Sigmoid colon (tissue), 7 donors: ENCODE data around the gene ZNF451. TPM values are rescaled to one million over a fixed set of nuclear protein-coding genes. Genes with fewer than 3 reads are reported as not detected.

ENCODE experiments used
- DNase-seq: peaks from one replicate; pipeline ENCODE4 v3.0.0-alpha.2; 2019
- H3K27ac ChIP-seq, 4 donors: fragments of 200-600 bp; sonication (generic); one replicate each; pipeline ENCODE4 v1.5.1; 2016 to 2019; ENCODE audit warnings: mild to moderate bottlenecking in 1 of 4
- H3K27me3 ChIP-seq, 3 donors: fragments of 200-600 bp; sonication (generic); one replicate each; pipeline ENCODE4 v1.5.1; 2019; ENCODE audit warnings: mild to moderate bottlenecking in 1 of 3
- H3K36me3 ChIP-seq, 4 donors: fragments of 200-600 bp; sonication (generic); one replicate each; pipeline ENCODE4 v1.5.1; 2016 to 2019
- H3K4me1 ChIP-seq, 4 donors: fragments of 200-600 bp; sonication (generic); one replicate each; pipeline ENCODE4 v1.5.1; 2017 to 2019
- H3K4me3 ChIP-seq, 4 donors: fragments of 200-600 bp; sonication (generic); one replicate each; pipeline ENCODE4 v1.5.1; 2017 to 2019; ENCODE audit warnings: mild to moderate bottlenecking in 2 of 4, moderate library complexity in 1 of 4
- H3K9me3 ChIP-seq, 4 donors: fragments of 200-600 bp in 3 of 4; sonication (generic) in 3 of 4; one replicate each; pipeline versions ENCODE4 v1.5.1 to v1.6.1; 2013 to 2019
- EP300 ChIP-seq, 4 donors: sonication (generic); formaldehyde crosslinking; IDR thresholded peaks; one replicate each; pipeline ENCODE4 v1.6.1; 2017; ENCODE audit warnings: antibody characterized with exemption in 4 of 4
- POLR2A ChIP-seq, 2 donors: fragments of 450-650 bp; IDR thresholded peaks; one replicate each; pipeline ENCODE4 v1.6.1; 2016; ENCODE audit warnings: antibody characterized with exemption in 2 of 2, mild to moderate bottlenecking in 2 of 2, moderate library complexity in 2 of 2
- POLR2AphosphoS5 ChIP-seq, 4 donors: sonication (generic); formaldehyde crosslinking; IDR thresholded peaks; one replicate each; pipeline ENCODE4 v1.6.1; 2017; ENCODE audit warnings: antibody characterized with exemption in 4 of 4
- WGBS, 2 donors: extraction: QIAGEN DNeasy Blood & Tissue Kit; methylation state at CpG; one replicate each; pipeline ENCODE4 v1.1.7; 2013; 5-methylcytosine and 5-hydroxymethylcytosine counted together
- intact Hi-C: fragments of 100-400 bp; cut with DNase I; formaldehyde crosslinking; loops from one replicate; pipeline ENCODE4 v1.15.1; 2023
- polyA plus RNA-seq, 3 donors: library from polyadenylated mRNA; stranded (reverse); fragments of 200-250 nt; gene quantifications; one replicate each; pipeline ENCODE4 v1.2.3, GENCODE V29; 2013
- total RNA-seq, 4 donors: library from RNA; depleted of rRNA; stranded (reverse); fragments of >200 nt; gene quantifications; one replicate each; pipeline ENCODE4 v1.1.0, GENCODE V29; 2016
- TF ChIP-seq, protein P1 (sequence below), 4 experiments: fragments of 450-650 bp in 3 of 4; fragments of 200-600 bp in 1 of 4; IDR thresholded peaks; one replicate each; pipeline ENCODE4 v1.5.1; 2016 to 2019; ENCODE audit warnings: antibody characterized with exemption in 4 of 4, mild to moderate bottlenecking in 3 of 4, moderate library complexity in 2 of 4
- donor health status: healthy with polysubstance abuse.
- donor health status: Bipolar disorder and iron deficiency.
- donor health status: healthy.

The ZNF451 gene
- total and polyA plus RNA-seq, 7 donors: 4.2 to 70.1 (median 56.6) TPM

- TF ChIP-seq, protein P1, sequence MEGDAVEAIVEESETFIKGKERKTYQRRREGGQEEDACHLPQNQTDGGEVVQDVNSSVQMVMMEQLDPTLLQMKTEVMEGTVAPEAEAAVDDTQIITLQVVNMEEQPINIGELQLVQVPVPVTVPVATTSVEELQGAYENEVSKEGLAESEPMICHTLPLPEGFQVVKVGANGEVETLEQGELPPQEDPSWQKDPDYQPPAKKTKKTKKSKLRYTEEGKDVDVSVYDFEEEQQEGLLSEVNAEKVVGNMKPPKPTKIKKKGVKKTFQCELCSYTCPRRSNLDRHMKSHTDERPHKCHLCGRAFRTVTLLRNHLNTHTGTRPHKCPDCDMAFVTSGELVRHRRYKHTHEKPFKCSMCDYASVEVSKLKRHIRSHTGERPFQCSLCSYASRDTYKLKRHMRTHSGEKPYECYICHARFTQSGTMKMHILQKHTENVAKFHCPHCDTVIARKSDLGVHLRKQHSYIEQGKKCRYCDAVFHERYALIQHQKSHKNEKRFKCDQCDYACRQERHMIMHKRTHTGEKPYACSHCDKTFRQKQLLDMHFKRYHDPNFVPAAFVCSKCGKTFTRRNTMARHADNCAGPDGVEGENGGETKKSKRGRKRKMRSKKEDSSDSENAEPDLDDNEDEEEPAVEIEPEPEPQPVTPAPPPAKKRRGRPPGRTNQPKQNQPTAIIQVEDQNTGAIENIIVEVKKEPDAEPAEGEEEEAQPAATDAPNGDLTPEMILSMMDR (IDR thresholded peaks at IDR 0.05): no peak
- TF ChIP-seq POLR2AphosphoS5 (IDR thresholded peaks at IDR 0.05) (no peak), POLR2A (IDR thresholded peaks at IDR 0.05) (no peak), EP300 (IDR thresholded peaks at IDR 0.05) (no peak)
- H3K27me3 ChIP-seq: no peaks in the 10 kb centered on the region
- peaks cover 7 to 48% (median 20%) of the 10 kb centered on the region in 4 donors for H3K36me3 ChIP-seq
- no peak for DNase-seq
- no peaks in the 10 kb centered on the region for H3K9me3 ChIP-seq
- intact Hi-C loops: no loop called here
- no peaks in the 10 kb centered on the region for H3K4me1 ChIP-seq
- H3K27ac ChIP-seq: no peak overlapping the region
- no peak overlapping the region for H3K4me3 ChIP-seq
- 98% methylated on average over 11 of the region's 11 CpGs for WGBS, 2 donors
Measured at GRCh38 chr6:57138026-57138425, 48.0 kb downstream of the ZNF451 start.

DNA sequence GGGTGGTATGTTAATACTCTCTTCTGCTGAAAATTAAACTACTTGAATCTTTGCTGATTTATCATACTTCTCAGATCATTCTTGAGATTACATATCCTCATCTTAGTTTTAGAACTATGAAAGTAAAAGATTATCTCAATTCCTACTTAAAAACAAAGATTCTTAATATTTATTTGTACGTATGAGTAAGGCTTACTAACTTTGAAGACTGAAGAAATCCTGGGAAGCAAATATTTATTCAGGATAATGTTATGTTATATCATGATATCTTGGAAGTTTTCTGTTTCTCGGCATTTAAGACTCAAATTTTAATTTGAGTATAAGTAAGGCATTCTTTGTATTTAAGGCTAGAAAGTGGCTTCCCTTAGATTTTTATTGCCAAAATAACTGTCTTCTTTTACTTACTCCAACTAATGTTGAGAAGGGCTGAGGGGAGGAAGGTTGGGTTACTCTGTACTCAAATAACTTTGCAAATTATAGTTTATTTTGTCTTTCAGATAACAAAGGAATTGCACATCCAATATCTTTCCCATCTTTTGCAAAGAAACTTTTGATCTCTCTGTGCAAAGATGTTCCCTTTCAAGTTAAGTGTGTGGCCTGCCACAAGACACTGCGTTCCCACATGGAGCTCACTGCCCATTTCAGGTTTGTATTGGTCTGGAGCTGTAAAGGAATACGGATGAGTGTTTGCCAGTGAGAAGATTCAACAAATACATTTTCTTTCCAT, 51.6 kb downstream of the ZNF451 start:
- TF ChIP-seq, protein P1 (IDR thresholded peaks at IDR 0.05): no peak
- TF ChIP-seq EP300 (IDR thresholded peaks at IDR 0.05) (no peak), POLR2A (IDR thresholded peaks at IDR 0.05) (no peak), POLR2AphosphoS5 (IDR thresholded peaks at IDR 0.05) (no peak)
- DNase-seq: no peak
- Histone ChIP-seq H3K36me3 (peaks cover 7 to 45% (median 16%) of the 10 kb centered on the region in 4 donors), H3K4me1 (no peaks in the 10 kb centered on the region), H3K9me3 (no peaks in the 10 kb centered on the region), H3K27ac (no peak overlapping the region), H3K4me3 (no peak overlapping the region), H3K27me3 (no peaks in the 10 kb centered on the region)
- WGBS, 2 donors: 94% methylated on average over 4 of the region's 4 CpGs
- intact Hi-C loops: no loop called here

GRCh38 chr6:57142178-57142525, 52.2 kb downstream of the ZNF451 start:
- no peak for DNase-seq
- Histone ChIP-seq H3K4me1 (no peaks in the 10 kb centered on the region), H3K4me3 (no peak overlapping the region), H3K27ac (no peak overlapping the region), H3K9me3 (no peaks in the 10 kb centered on the region), H3K27me3 (no peaks in the 10 kb centered on the region), H3K36me3 (peaks cover 7 to 45% (median 17%) of the 10 kb centered on the region in 4 donors)
- intact Hi-C loops: no loop called here
- TF ChIP-seq EP300 (IDR thresholded peaks at IDR 0.05) (no peak), POLR2AphosphoS5 (IDR thresholded peaks at IDR 0.05) (no peak), POLR2A (IDR thresholded peaks at IDR 0.05) (no peak)
- TF ChIP-seq, protein P1 (IDR thresholded peaks at IDR 0.05): no peak
- 90% methylated on average over 1 of the region's 1 CpG for WGBS, 2 donors

DNA sequence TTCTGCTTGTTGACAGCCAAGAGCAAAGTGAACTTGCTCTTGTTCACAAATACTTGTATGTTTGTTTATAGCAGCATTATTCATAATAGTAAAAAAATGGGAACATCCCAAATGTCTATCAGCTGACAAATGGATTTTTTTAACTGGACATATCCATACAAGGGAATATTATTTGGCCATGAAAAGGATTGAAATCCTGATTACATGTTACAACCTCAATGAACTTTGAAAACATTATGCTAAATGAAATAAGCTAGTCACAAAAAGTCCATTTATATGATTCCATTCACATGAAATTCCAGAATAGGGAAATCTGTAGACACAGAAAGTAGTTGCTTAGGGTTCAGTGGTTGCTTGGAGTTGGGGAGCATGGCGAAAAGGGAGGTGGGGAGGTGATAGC, 53.7 kb downstream of the ZNF451 start:
- Histone ChIP-seq H3K9me3 (no peaks in the 10 kb centered on the region), H3K27me3 (no peaks in the 10 kb centered on the region), H3K27ac (no peak overlapping the region), H3K4me1 (no peaks in the 10 kb centered on the region), H3K4me3 (no peak overlapping the region), H3K36me3 (peaks cover 7 to 52% (median 31%) of the 10 kb centered on the region in 4 donors)
- no peak for TF ChIP-seq POLR2AphosphoS5 (IDR thresholded peaks at IDR 0.05)
- no peak for TF ChIP-seq EP300 (IDR thresholded peaks at IDR 0.05)
- TF ChIP-seq POLR2A (IDR thresholded peaks at IDR 0.05): no peak
- TF ChIP-seq, protein P1 (IDR thresholded peaks at IDR 0.05): no peak
- WGBS, 2 donors: 100% methylated on average over 1 of the region's 1 CpG
- DNase-seq: no peak
- intact Hi-C loops: no loop called here

DNA sequence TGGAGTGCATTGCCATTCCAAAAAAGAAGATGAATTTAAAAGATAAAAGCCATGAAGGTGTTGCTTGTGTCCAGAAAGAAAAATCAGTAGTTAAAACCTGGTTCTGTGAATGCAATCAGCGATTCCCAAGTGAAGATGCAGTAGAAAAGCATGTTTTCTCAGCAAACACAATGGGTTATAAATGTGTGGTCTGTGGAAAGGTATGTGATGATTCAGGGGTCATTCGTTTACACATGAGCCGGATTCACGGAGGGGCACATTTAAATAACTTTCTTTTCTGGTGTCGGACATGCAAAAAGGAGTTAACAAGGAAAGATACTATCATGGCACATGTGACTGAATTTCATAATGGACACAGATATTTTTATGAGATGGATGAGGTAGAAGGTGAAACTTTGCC, 57.4 kb downstream of the ZNF451 start:
- Histone ChIP-seq H3K9me3 (no peaks in the 10 kb centered on the region), H3K4me1 (no peaks in the 10 kb centered on the region), H3K27me3 (no peaks in the 10 kb centered on the region), H3K36me3 (peaks cover 0 to 51% (median 32%) of the 10 kb centered on the region in 4 donors), H3K4me3 (no peak overlapping the region), H3K27ac (no peak overlapping the region)
- no peak for DNase-seq
- TF ChIP-seq, protein P1 (IDR thresholded peaks at IDR 0.05): no peak
- TF ChIP-seq POLR2AphosphoS5 (IDR thresholded peaks at IDR 0.05) (no peak), POLR2A (IDR thresholded peaks at IDR 0.05) (no peak), EP300 (IDR thresholded peaks at IDR 0.05) (no peak)
- WGBS, 2 donors: 95% methylated on average over 5 of the region's 5 CpGs
- intact Hi-C loops: no loop called here
